ENCODE data around the gene DIS3L2.

DIS3L2 gene

DNA sequence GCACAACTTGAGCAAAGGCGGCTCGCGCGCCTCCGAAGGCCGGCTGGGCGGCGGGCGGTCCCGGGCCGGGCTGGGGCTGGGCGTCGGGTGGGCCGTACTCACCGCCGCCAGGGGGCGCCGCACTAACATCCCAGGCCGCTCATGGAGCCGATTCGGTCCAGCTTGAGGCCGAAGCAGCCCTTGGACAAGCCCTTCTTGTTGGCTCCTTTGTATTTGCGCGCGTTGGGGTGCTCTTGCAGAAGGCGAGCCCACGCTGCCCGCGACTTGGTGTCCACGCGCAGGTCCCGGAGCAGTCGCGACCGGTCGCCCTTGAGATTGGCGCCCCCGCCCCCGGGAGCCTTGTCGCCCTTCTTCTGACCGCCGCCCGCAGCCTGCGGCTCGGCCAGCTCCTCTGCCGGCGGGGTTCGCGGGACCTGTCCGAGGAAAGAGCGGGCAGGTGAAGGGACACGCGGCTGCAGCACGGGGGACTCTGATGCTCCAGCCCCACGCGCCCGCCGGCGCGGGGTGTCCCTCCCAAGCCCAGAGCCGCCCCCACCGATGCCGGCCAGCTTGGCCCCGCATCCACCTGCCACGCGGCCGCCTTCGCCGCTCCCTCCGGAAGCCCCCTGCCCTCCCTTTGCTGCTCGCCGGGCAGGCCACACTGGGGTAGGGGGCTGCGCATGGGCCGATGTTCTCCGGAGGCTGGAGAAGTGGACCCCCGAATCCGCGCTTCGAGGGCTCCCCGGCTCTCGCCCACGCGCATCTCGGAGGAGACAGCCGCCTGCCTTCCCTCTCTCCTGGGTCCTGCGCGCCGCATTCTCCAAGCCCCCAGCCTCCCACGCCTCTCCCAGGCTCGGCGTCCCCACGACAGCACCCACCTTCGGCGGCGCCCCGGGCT lies 36.0 kb upstream of the DIS3L2 start:
- in situ Hi-C loops (cut with MboI; ENCODE audit: low pct_unique_long_range_greater_than_20kb, low sequenced_read_pairs, unreplicated experiment): no loop called here
- peak; percentile 93 for DNase-seq (ENCODE audit: low spot score)
- TF ChIP-seq, protein P1, sequence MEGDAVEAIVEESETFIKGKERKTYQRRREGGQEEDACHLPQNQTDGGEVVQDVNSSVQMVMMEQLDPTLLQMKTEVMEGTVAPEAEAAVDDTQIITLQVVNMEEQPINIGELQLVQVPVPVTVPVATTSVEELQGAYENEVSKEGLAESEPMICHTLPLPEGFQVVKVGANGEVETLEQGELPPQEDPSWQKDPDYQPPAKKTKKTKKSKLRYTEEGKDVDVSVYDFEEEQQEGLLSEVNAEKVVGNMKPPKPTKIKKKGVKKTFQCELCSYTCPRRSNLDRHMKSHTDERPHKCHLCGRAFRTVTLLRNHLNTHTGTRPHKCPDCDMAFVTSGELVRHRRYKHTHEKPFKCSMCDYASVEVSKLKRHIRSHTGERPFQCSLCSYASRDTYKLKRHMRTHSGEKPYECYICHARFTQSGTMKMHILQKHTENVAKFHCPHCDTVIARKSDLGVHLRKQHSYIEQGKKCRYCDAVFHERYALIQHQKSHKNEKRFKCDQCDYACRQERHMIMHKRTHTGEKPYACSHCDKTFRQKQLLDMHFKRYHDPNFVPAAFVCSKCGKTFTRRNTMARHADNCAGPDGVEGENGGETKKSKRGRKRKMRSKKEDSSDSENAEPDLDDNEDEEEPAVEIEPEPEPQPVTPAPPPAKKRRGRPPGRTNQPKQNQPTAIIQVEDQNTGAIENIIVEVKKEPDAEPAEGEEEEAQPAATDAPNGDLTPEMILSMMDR (IDR thresholded peaks at IDR 0.05; ENCODE audit: extremely low read depth, insufficient read depth, missing control alignments): peak; percentile 91

DNA sequence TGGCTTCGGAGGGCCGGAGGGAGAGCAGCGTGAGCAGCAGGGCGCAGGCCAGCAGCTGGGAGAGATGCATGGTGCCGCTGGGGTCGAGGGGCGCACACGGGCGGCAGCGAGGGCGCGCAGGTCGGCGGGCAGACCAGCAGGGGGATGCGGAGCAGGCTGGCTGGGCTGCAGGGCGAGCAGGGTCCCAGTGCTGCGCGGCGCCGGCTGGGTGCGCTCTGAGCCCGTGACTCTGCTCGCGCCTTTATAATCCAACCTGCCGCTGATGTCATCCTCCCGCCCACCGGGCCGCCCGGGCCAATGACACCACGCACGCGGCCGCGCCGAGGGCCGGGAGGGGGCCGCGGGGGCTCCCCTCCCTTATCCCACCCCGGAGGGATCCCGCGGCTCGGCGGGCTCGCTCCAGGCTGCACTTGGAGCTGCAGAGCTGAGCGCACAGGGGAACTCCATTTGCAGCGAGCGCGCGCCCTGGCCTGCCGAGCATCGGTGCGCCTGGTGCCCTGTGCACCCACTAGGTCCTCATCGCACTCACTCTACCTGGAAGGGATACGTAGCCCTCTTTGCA lies 35.3 kb upstream of the DIS3L2 start, which contains the start of gene NPPC:
TSS of gene NPPC (minus strand) at position 217 of the 562 bp plus-strand sequence. CDS start at position 70, 147 bp downstream.
- DNase-seq (ENCODE audit: low spot score): peak; percentile 90
- in situ Hi-C loops (cut with MboI; ENCODE audit: low pct_unique_long_range_greater_than_20kb, low sequenced_read_pairs, unreplicated experiment): no loop called here
- TF ChIP-seq, protein P1 (IDR thresholded peaks at IDR 0.05; ENCODE audit: extremely low read depth, insufficient read depth, missing control alignments): peak; percentile 69

DNA sequence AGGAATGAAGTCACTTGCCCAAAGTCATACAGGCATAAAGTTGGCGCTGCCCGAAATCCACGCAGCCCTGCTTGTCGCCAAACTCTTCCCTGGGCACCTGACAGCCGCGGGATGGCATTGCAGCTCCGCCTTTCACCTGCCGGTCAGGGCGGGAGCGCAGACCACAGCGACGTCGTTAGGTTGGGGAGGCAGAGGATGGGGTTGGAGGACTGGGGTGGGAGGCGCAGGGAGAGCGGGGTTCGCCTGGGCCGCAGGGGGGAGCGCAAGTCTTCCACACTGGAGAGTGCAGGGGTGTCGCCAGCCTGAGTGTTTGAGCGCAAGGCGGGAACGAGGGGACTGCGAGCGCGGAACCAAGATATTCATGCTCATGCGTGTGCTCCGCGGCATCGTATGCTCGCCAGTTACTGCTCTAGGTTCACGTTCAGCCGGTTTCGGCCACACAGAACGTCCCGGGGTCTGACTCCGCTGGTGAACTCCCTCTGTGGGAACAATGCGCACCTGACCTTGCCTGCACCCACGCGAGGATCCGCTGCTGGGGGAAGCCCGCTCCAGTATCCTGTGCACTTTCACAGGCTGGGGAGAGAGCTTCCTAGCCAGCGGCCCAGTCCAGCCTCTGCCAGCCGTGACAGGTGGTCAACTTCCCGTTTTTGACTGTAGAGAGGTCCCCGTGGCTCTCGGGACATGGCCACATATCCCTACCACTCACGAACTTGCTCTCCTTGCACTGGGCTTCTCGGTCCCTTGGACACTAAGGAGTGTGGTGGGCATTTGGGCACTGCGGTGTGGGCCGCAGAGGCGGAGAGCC lies 34.5 kb upstream of the DIS3L2 start:
- peak; percentile 60 for DNase-seq (ENCODE audit: low spot score)
- TF ChIP-seq, protein P1 (IDR thresholded peaks at IDR 0.05; ENCODE audit: extremely low read depth, insufficient read depth, missing control alignments): peak; percentile 17
- in situ Hi-C loops (cut with MboI; ENCODE audit: low pct_unique_long_range_greater_than_20kb, low sequenced_read_pairs, unreplicated experiment): no loop called here

DNA sequence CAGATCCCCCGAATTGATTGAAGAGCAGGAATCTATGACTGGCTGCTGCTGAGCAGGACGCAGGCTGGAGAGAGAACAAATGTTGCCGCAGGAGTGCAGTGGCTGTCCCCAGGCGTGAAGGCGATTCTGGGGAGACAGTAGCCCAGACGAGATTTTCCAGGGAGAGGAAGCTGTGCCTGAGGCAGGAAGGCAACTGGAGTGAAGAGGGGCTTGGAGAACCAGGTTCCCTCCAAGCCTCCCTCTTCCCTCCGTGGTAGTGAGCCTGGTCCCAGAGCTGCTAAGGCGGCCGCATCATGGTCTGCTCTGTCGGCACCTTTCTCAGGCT lies 34.0 kb upstream of the DIS3L2 start:
- TF ChIP-seq, protein P1 (IDR thresholded peaks at IDR 0.05; ENCODE audit: extremely low read depth, insufficient read depth, missing control alignments): no peak
- in situ Hi-C loops (cut with MboI; ENCODE audit: low pct_unique_long_range_greater_than_20kb, low sequenced_read_pairs, unreplicated experiment): no loop called here

DNA sequence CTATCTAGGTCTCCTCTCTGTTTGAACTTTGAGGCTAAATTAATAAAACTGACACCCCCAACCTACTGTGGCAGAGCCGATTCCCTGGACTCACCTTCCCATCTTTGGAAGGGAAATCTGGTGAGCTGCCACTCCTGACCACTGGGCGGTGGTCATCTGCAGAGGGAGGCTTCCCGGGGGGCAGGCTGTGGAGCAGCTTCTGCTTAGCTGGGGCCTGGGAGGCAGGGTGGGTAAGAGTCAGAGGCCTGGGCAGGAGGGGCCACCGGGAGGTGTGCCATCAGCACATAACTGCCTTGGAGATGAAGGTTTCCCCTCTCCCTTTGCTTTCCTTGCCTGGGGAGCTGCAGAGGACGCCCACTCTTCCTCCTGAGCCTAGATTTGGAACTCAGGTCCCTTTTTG lies 33.0 kb upstream of the DIS3L2 start:
- TF ChIP-seq, protein P1 (IDR thresholded peaks at IDR 0.05; ENCODE audit: extremely low read depth, insufficient read depth, missing control alignments): no peak
- in situ Hi-C loops (cut with MboI; ENCODE audit: low pct_unique_long_range_greater_than_20kb, low sequenced_read_pairs, unreplicated experiment): no loop called here
- DNase-seq (ENCODE audit: low spot score): no peak

More for the DNA sequence above, 34.0 kb upstream of the DIS3L2 start:
- no peak for DNase-seq (ENCODE audit: low spot score)

DNA sequence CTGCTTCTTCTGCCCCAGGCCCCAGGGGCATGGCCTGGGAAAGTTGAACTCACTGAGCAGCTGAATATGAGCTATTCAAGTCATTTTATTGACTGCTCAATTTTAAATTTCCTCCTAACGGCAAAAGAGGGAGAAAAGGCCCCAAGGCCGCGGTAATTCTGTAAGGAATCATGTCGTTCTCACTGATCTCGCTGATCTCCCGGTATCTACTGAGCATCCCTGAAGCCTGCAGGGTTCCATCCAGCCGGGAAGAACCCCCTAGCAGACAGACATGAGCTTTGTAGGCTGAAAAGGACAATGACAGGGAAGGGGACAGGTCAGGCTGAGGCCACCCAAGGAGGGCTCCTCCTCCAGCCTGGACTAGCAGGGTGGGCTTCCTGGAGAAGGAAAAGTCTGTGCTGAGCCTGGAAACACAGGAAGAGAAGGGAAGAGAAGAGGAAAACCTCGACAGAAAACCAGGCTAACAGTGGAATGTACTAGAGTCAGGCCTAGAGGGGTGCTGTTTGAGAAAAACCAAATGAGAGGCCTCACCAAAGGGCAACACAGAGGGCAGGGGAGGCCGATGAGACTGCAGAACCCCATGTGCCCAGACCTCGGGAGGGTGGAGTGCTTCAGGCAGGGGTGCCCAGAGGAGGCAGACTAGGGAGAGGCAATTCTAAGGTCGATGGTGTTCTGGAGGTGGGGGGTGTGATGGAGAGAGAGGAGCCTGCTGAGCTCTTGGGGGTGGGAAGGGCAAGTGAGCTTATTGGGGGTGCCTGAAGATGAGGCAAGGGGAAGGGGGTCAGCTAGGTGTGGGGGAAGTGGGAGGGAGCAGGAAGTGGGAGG lies 32.4 kb upstream of the DIS3L2 start:
- DNase-seq (ENCODE audit: low spot score): no peak
- in situ Hi-C loops (cut with MboI; ENCODE audit: low pct_unique_long_range_greater_than_20kb, low sequenced_read_pairs, unreplicated experiment): no loop called here
- TF ChIP-seq, protein P1 (IDR thresholded peaks at IDR 0.05; ENCODE audit: extremely low read depth, insufficient read depth, missing control alignments): no peak

Measured in GM13977 (cell line).